Activated CD8-positive, alpha-beta memory T cell treated with anti-CD3 and anti-CD28 coated beads, Interleukin-2, amount 50 U/mL, for 24 hours (primary cell): ENCODE results near the gene ARMC9.
"Not testable (repeated sequence)": the region's sequence is repeated elsewhere in the genome, so short reads cannot be mapped to it uniquely, and the experiment has no call there.

Experiments used
- DNase-seq: peaks from one replicate; pipeline ENCODE4 v3.0.0-alpha.2; 2020; ENCODE audit errors: extremely low read depth

ARMC9 gene

GRCh38 chr2:231280846-231281245, 82.4 kb downstream of the ARMC9 start:
- DNase-seq, result no peak

- DNase-seq, result no peak
Measured at GRCh38 chr2:231284296-231284695, 85.9 kb downstream of the ARMC9 start.

- DNase-seq, result no peak
Measured at GRCh38 chr2:231286964-231287363, 88.5 kb downstream of the ARMC9 start.

- DNase-seq, result no peak
Measured at GRCh38 chr2:231287696-231288095, 89.3 kb downstream of the ARMC9 start.

GRCh38 chr2:231288590-231288989, 90.2 kb downstream of the ARMC9 start:
- no peak for DNase-seq

- DNase-seq, result no peak
Measured at GRCh38 chr2:231290321-231291015, 92.0 kb downstream of the ARMC9 start.

- no peak for DNase-seq
Measured at GRCh38 chr2:231292472-231293134, 94.2 kb downstream of the ARMC9 start.

GRCh38 chr2:231293163-231293562, 94.7 kb downstream of the ARMC9 start:
- no peak for DNase-seq

- no peak for DNase-seq
Measured at GRCh38 chr2:231294116-231294515, 95.7 kb downstream of the ARMC9 start.

GRCh38 chr2:231294571-231295362, 96.3 kb downstream of the ARMC9 start:
- no peak for DNase-seq

GRCh38 chr2:231295363-231295655, 96.9 kb downstream of the ARMC9 start:
- no peak for DNase-seq

GRCh38 chr2:231296401-231296974, 98.1 kb downstream of the ARMC9 start:
- DNase-seq, result no peak

- DNase-seq, result no peak
Measured at GRCh38 chr2:231297108-231297908, 98.9 kb downstream of the ARMC9 start.

- DNase-seq, result no peak
Measured at GRCh38 chr2:231298091-231298490, 99.7 kb downstream of the ARMC9 start.

- no peak for DNase-seq
Measured at GRCh38 chr2:231299267-231299666, 100.8 kb downstream of the ARMC9 start.

GRCh38 chr2:231300020-231300721, 101.7 kb downstream of the ARMC9 start:
- no peak for DNase-seq

GRCh38 chr2:231300722-231301076, 102.3 kb downstream of the ARMC9 start:
- DNase-seq, result no peak

- DNase-seq, result not testable (repeated sequence)
Measured at GRCh38 chr2:231304259-231304658, 105.8 kb downstream of the ARMC9 start.

- DNase-seq, result no peak
Measured at GRCh38 chr2:231305221-231305620, 106.8 kb downstream of the ARMC9 start.

GRCh38 chr2:231306791-231307393, 108.5 kb downstream of the ARMC9 start:
- DNase-seq, result no peak

GRCh38 chr2:231308219-231308618, 109.8 kb downstream of the ARMC9 start:
- no peak for DNase-seq
